Left cardiac atrium (tissue), 4 donors: ENCODE results near the gene DNAJB5. TPM values are rescaled to one million over a fixed set of nuclear protein-coding genes. Genes with fewer than 3 reads are reported as not detected.
A peak's percentile ranks its signal among the peaks of the same experiment; 100 is the strongest.

ENCODE experiments used
- ATAC-seq, 2 donors: fragments of 200-7000 bp; cut with Tn5 transposase; one replicate each; pipeline ENCODE4 v1.9.1; 2020; ENCODE audit warnings: mild to moderate bottlenecking in 2 of 2, moderate library complexity in 2 of 2
- DNase-seq: peaks from one replicate; pipeline ENCODE4 v3.0.0-alpha.2; 2020
- intact Hi-C, 2 donors: fragments of 100-400 bp; cut with DNase I; formaldehyde crosslinking; loops; one replicate each; pipeline versions ENCODE4 v1.14.1 to v1.15.1; 2022 to 2023
- total RNA-seq, 2 donors: library from RNA; stranded (reverse); fragmentation: NEBNext Ultra II Directional; extraction: Animal tissue kit (Norgen Biotek cat#: 25700); gene quantifications; one replicate each; pipeline ENCODE4 v1.2.1, GENCODE V29; 2021
- donor health status: DM: no; HTN: yes; CAD: no.
- donor health status: DM: no; HTN: yes; CAD: no; lungs with severe emphysema.
- donor health status: DM: yes; HTN: yes; CAD: no.
- donor health status: Dilated cardiomyopathy.

Gene DNAJB5
- total RNA-seq, 2 donors from 2014 or later, result 31.2 to 67.7 TPM

DNA sequence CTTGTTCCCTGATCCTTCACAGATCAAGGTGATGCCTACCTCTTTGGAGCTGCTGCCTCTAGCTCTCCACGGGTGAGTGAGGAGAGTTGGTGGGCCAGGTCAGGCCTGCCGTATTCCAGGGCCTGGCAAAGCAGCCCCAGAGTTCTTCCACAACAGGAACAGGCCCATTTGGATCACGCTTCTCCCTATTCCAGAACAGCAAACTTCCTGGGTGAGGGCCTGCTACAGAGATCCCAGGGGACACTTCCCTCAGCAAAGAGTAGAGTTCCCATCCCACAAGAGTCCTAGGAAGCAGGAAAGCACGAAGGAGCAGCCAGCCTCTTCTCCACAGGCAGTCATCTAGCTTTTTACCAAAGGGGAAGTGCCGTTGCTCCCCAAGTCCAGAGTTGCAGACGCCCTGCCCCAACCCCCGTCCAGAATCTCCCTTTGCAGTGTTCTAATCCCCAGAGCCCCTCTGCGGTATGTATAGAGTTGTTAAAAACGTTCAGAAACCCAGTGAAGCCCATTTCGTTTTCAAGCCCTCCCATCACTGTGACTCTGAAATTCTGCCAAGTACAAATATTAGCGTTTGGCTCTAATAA, 9.3 kb upstream of the DNAJB5 start:
- intact Hi-C loops, result no loop called here
- DNase-seq (no peak), ATAC-seq (no peak)

DNA sequence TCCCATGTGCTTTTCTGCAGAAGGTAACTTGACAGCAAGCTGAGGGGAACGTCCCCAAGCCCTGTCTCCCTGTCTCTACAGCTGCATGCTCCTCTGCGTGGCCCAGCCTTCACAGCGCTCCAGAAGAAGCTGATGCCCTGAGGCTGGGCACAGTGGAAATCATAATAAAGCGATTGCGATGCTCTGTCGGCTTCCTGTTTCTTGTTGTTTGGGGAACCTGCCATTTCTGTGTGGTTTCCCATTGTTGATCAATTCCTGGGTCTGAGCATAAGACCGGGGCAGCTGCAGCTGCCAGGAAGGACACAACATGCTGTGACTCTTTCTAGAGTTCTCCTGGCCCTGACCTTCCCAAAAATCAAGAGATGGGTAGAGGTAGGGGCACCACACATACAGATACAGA, 7.2 kb upstream of the DNAJB5 start:
- intact Hi-C loops, result no loop called here
- ATAC-seq (no peak), DNase-seq (no peak)

DNA sequence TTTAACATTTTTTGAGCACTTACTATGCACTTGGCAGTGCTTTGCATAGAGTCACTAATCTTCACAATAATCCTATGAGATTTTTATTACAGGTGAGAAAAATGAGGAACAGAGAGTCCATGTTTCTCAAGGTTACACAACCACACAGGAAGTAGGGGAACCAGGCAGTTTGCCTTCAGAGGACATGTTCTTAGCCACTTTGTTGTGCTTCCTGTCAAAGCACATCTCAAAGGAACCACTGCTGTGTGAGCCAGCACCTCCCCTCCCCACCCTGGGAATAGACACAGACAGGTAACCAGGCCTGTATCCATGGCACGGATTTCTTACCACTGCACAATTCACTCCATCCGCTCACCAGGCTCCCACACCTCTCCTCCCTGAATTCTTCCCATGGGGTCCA, 6.3 kb upstream of the DNAJB5 start:
- intact Hi-C loops, result no loop called here

DNA sequence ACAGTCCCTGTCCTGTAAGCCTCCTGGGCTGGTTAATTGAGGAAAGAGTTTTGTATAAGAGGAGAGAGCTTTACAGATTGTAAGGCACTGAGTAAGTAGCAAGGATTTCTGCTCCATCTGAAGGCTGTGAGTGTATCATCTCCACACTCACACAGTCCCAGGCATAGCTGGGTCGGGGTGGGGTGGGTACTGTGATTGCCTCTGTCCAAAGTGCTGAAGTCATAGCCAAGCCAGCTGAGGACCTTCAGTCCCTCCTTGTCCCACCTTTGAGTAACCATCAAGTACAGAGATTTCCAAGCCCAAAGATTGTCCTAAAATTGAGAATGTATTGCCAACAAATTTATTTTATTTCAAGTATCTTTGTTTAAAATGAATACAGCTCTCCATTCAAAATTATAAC, 5.5 kb upstream of the DNAJB5 start:
- intact Hi-C loops, result loop anchor here in 1 of 2 donors (2.0 kb wide), 1 partner anchor 85 kb away; no protein-coding TSS in a partner anchor
- ATAC-seq, result peak in 1 of 2 donors; percentile 27
- DNase-seq, result no peak

More for the DNA sequence above, 6.3 kb upstream of the DNAJB5 start:
- DNase-seq, result no peak
- no peak for ATAC-seq

DNA sequence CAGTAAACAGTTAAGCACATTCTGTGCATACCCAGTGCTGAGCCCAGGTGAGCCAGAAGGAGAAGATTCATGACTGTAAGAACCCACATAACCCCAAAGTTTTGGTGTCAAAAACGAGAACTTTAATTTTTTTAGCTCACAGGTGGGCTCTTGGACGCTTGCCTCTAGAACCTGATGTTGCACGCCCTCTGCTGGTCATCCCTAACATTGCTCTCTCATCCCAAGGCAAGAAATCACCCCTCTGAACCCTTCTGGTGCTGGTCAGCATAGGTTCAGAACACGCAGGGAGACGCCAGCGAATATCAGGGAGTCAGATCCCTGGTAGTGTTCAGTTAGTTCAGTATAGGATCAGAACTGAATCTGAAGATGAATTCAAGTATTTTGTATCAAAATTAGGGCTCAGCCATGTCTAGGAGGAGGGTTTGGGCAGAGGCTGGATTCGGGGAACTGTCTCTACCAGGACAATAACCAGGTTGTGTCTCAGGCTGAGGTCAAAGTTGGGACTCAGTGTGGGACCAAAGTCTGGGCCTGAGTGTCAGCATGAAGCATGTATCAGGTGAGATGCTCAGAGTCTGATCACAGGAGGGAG, 4.1 kb upstream of the DNAJB5 start:
- no peak for ATAC-seq
- no peak for DNase-seq
- intact Hi-C loops, result loop anchor here in 1 of 2 donors (2.0 kb wide), 1 partner anchor 87 kb away; no protein-coding TSS in a partner anchor

- DNase-seq (no peak), ATAC-seq (no peak)
- intact Hi-C loops, result no loop called here
Measured at GRCh38 chr9:34986540-34987047, 3.0 kb upstream of the DNAJB5 start.

GRCh38 chr9:34987160-34987901, 2.2 kb upstream of the DNAJB5 start:
- no peak for ATAC-seq
- DNase-seq, result no peak
- intact Hi-C loops, result no loop called here

GRCh38 chr9:34988218-34989002, 1.1 kb upstream of the DNAJB5 start:
- peak in 1 of 2 donors; percentile 21 for ATAC-seq
- DNase-seq, result peak; percentile 75
- intact Hi-C loops, result no loop called here

- intact Hi-C loops, result loop anchor here in 1 of 2 donors (10.0 kb wide), 1 partner anchor 85 kb away; the partner anchor contains the start of genes FANCG and VCP
- peak; percentile 78 for DNase-seq
- peak; percentile 9 to 20 for ATAC-seq
Measured at GRCh38 chr9:34989946-34990635, 546 bp downstream of the DNAJB5 start.

DNA sequence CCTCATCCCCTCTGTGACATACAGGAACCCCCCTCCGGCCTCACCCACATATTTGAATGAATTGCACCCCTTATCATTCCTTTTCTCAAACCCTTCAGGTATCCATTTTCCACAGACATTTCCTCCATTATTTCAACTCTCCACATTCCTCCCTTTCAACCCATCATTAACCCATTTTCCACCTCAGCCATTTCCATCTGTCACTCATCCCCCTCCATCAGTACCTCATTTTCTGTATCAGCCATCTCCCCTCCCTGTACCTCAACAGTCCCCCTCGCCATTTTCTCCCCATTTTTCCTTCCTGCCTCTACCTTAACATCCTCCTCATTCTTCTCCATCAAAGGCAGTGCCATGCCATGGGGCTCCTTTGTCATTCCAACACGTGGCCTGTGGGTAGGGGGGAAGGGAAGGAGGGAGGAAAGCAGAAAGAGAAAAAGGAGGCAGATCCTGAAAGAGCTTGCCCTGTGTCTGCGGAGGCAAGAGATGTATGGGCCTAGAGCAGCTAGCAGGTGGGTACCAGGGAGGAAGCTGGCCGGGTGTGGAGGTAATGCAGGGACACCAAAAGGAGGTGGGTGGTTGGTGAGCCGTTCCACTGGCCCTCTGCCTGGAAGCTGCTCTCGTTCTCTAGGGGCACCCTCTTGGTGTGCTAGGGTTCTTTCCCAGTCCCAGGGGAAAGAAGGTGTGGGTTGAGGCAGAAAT, 1.5 kb downstream of the DNAJB5 start:
- DNase-seq, result no peak
- intact Hi-C loops, result loop anchor here in 1 of 2 donors (10.0 kb wide), 1 partner anchor 84 kb away; the partner anchor contains the start of genes FANCG and VCP
- no peak for ATAC-seq

DNA sequence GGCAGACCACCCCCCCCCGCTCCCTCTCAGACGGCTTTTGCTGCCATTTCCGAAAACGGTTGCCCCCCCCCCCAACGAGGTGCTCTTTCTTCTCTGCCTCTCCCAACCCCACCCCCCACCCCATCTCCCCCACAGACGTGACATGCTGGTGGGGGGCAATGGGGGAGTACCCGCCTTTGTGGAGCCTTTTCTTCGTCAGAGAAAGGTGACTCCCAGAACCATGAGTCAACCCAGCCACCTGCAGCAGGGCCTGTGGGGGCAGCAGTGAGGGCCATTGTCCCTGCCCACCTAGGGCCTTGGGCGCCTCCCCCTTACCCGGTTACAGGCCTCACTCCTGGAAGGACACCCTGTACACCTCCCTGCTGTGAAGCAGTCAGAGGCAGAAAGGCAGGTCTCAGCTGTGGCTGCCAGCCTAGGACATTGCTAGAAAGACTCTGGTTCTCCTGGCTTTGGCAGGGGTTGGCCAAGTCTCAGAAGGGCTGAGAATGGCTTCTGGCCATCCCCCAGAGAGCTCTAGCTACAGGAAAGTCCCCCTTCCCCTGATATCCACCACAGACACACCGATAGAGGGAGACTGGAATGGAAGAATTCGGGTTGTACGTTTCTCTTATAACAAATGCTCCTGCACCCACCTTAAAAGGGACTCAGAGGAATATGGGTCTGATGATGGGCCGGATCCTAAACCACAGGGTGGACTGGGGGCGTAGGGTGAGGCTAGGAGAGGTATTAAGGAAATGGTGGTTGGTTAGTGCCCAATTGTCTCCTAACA, 2.2 kb downstream of the DNAJB5 start:
- peak; percentile 65 for DNase-seq
- peak in 1 of 2 donors; percentile 1 for ATAC-seq
- intact Hi-C loops, result loop anchor here in 1 of 2 donors (10.0 kb wide), 1 partner anchor 83 kb away; the partner anchor contains the start of genes FANCG and VCP

DNA sequence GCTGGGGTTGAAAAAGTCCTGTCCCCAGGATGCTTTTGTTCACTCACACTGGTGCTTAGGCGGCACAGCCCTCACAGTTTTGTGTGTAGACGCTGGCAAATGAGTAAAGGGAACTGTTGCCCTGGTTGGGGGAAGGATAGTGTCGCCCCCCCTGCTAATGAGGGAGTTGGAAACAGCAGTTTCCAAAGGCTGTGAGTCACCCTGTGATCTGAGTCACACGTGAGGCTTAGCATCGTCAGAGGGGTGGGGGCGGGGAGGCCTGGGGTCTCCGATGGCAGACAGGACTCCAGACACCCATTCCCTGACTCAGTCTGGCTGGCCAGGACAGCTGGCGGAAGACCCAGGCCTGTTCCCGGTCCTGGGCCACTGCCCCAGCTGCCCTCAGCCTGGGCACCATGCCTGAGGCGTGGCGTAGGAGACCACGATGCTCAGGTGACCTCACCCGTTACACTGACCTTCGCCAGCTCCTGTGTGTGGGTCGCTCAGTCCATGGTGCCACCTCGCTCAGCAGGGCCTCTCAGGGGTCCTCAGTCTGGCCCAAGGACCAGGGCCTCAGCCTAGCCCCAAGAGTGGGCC, 2.9 kb downstream of the DNAJB5 start:
- intact Hi-C loops, result loop anchor here in 1 of 2 donors (10.0 kb wide), 1 partner anchor 82 kb away; the partner anchor contains the start of genes FANCG and VCP
- DNase-seq (peak; percentile 78), ATAC-seq (peak in 1 of 2 donors; percentile 16)

- intact Hi-C loops, result loop anchor here in 1 of 2 donors (10.0 kb wide), 1 partner anchor 81 kb away; the partner anchor contains the start of genes FANCG and VCP
- DNase-seq, result peak; percentile 90
Measured at GRCh38 chr9:34993502-34994259, 4.1 kb downstream of the DNAJB5 start.

DNA sequence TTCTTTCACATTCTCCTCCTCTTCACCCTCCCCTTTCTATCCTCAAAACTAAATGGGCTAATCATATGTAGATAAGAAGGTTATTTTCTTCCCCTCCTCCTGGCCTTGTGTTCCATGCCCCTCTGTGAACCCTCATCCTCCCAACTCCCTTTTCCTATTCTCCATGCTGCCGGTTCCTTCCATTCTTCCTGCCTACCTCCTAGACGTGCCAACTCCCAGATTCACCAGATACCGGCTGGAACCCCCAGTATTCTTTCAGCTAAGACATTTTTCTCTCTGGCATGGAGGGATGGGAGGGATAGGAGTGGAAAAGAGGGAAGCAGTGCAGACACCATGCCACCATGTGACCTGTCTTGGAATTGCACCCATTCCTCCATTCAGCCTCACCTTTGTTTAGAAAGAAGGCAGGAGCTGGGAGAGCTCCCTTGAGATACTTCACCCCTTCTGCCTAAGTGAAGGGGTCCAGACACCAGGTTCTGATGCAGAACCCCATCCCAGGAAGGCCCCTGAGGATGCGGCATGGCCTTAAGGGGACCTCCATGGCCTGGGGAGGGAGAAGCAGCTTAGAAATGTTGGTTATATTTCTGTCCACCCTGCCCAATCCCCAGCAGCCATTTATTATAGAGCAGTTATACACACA, 4.8 kb downstream of the DNAJB5 start:
- ATAC-seq, result no peak
- DNase-seq, result no peak
- intact Hi-C loops, result loop anchor here in 1 of 2 donors (10.0 kb wide), 1 partner anchor 80 kb away; the partner anchor contains the start of genes FANCG and VCP

More at GRCh38 chr9:34993502-34994259, 4.1 kb downstream of the DNAJB5 start:
- ATAC-seq, result peak; percentile 45 to 52
